Calu3 (cell line): ENCODE results near the gene HK1. TPM values are rescaled to one million over a fixed set of nuclear protein-coding genes. Genes with fewer than 3 reads are reported as not detected.

Experiments used
- BruUV-seq: library from RNA; stranded (reverse); fragments of 400-500 nt; replicated peaks from 2 replicates; lab custom pipeline; 2021; lab: Mats Ljungman, UMichigan
- CTCF ChIA-PET: fragments of 300-600 bp; sonication (Branson Sonifier 250); formaldehyde crosslinking; loops from one replicate; lab custom pipeline; 2022; ENCODE audit warnings: antibody characterized with exemption; lab: Charles Lee
- DNase-seq: peaks from one replicate; pipeline ENCODE4 v3.0.0; 2022
- H3K27ac Mint-ChIP-seq: one replicate; pipeline ENCODE4 v1.8.0; 2022; ENCODE audit warnings: mixed read lengths; ENCODE audit not compliant: unreplicated experiment
- H3K27me3 Mint-ChIP-seq: one replicate; pipeline ENCODE4 v1.8.0; 2022; ENCODE audit warnings: mixed read lengths; ENCODE audit not compliant: unreplicated experiment
- H3K36me3 Mint-ChIP-seq: one replicate; pipeline ENCODE4 v1.8.0; 2022; ENCODE audit warnings: mild to moderate bottlenecking, moderate library complexity, mixed read lengths; ENCODE audit not compliant: insufficient read depth, unreplicated experiment
- H3K4me1 Mint-ChIP-seq: one replicate; pipeline ENCODE4 v1.8.0; 2022; ENCODE audit warnings: mild to moderate bottlenecking, low read depth, mixed read lengths; ENCODE audit not compliant: unreplicated experiment
- H3K4me3 Mint-ChIP-seq: one replicate; pipeline ENCODE4 v1.8.0; 2022; ENCODE audit warnings: mild to moderate bottlenecking, low read depth, moderate library complexity, mixed read lengths; ENCODE audit not compliant: unreplicated experiment
- H3K9me3 Mint-ChIP-seq: one replicate; pipeline ENCODE4 v1.8.0; 2022; ENCODE audit warnings: low read depth, mixed read lengths; ENCODE audit not compliant: unreplicated experiment
- intact Hi-C: fragments of 100-400 bp; cut with micrococcal nuclease; formaldehyde crosslinking; loops from one replicate; pipeline ENCODE4 v1.10.0; 2022; ENCODE audit not compliant: unreplicated experiment
- total RNA-seq: library from RNA; stranded (reverse); gene quantifications from 2 replicates; pipeline ENCODE4 v1.2.3, GENCODE V29; 2022
- TF ChIP-seq, protein P1 (sequence below): fragments of 200-600 bp; IDR thresholded peaks from one replicate; pipeline ENCODE4 v1.8.0; 2022; ENCODE audit warnings: antibody characterized with exemption; ENCODE audit not compliant: unreplicated experiment

The HK1 gene
- total RNA-seq, 1 experiment from 2014 or later: 58.8 TPM

GRCh38 chr10:69418052-69418752 lies 139.9 kb downstream of the HK1 start:
- TF ChIP-seq, protein P1, sequence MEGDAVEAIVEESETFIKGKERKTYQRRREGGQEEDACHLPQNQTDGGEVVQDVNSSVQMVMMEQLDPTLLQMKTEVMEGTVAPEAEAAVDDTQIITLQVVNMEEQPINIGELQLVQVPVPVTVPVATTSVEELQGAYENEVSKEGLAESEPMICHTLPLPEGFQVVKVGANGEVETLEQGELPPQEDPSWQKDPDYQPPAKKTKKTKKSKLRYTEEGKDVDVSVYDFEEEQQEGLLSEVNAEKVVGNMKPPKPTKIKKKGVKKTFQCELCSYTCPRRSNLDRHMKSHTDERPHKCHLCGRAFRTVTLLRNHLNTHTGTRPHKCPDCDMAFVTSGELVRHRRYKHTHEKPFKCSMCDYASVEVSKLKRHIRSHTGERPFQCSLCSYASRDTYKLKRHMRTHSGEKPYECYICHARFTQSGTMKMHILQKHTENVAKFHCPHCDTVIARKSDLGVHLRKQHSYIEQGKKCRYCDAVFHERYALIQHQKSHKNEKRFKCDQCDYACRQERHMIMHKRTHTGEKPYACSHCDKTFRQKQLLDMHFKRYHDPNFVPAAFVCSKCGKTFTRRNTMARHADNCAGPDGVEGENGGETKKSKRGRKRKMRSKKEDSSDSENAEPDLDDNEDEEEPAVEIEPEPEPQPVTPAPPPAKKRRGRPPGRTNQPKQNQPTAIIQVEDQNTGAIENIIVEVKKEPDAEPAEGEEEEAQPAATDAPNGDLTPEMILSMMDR: no peak
- H3K4me3 Mint-ChIP-seq: no peak overlapping the region
- CTCF ChIA-PET: interaction anchor here (0.6 to 2.6 kb wide), 4 partner anchors 8 to 65 kb away, joined by 3 to 10 read pairs (median 4); no protein-coding TSS in a partner anchor
- H3K4me1 Mint-ChIP-seq: peaks cover 20% of the 10 kb centered on the region
- intact Hi-C loops: no loop called here
- DNase-seq: no peak
- peaks cover 3% of the 10 kb centered on the region for H3K36me3 Mint-ChIP-seq
- no TSS peak for BruUV-seq
- no peak overlapping the region for H3K27ac Mint-ChIP-seq
- no peaks in the 10 kb centered on the region for H3K9me3 Mint-ChIP-seq
- no peaks in the 10 kb centered on the region for H3K27me3 Mint-ChIP-seq

- TF ChIP-seq, protein P1: no peak
- CTCF ChIA-PET: interaction anchor here (1.8 to 2.6 kb wide), 2 partner anchors 11 to 31 kb away, joined by 5 to 10 read pairs; no protein-coding TSS in a partner anchor
- Mint-ChIP-seq H3K4me1 (peaks cover 27% of the 10 kb centered on the region), H3K9me3 (no peaks in the 10 kb centered on the region), H3K36me3 (peaks cover 3% of the 10 kb centered on the region), H3K4me3 (no peak overlapping the region), H3K27me3 (no peaks in the 10 kb centered on the region), H3K27ac (no peak overlapping the region)
- intact Hi-C loops: no loop called here
- no peak for DNase-seq
- BruUV-seq: no TSS peak
Measured at GRCh38 chr10:69419096-69419743, 140.9 kb downstream of the HK1 start.

- DNase-seq: no peak
- no peak overlapping the region for H3K4me3 Mint-ChIP-seq
- H3K9me3 Mint-ChIP-seq: no peaks in the 10 kb centered on the region
- intact Hi-C loops: no loop called here
- H3K27ac Mint-ChIP-seq: no peak overlapping the region
- TF ChIP-seq, protein P1: no peak
- no peaks in the 10 kb centered on the region for H3K27me3 Mint-ChIP-seq
- peaks cover 31% of the 10 kb centered on the region for H3K4me1 Mint-ChIP-seq
- BruUV-seq: no TSS peak
- H3K36me3 Mint-ChIP-seq: peaks cover 2% of the 10 kb centered on the region
- CTCF ChIA-PET: interaction anchor here (2.6 kb wide), 1 partner anchor 11 kb away, joined by 10 read pairs; no protein-coding TSS in a partner anchor
Measured at GRCh38 chr10:69419744-69420126, 141.4 kb downstream of the HK1 start.

DNA sequence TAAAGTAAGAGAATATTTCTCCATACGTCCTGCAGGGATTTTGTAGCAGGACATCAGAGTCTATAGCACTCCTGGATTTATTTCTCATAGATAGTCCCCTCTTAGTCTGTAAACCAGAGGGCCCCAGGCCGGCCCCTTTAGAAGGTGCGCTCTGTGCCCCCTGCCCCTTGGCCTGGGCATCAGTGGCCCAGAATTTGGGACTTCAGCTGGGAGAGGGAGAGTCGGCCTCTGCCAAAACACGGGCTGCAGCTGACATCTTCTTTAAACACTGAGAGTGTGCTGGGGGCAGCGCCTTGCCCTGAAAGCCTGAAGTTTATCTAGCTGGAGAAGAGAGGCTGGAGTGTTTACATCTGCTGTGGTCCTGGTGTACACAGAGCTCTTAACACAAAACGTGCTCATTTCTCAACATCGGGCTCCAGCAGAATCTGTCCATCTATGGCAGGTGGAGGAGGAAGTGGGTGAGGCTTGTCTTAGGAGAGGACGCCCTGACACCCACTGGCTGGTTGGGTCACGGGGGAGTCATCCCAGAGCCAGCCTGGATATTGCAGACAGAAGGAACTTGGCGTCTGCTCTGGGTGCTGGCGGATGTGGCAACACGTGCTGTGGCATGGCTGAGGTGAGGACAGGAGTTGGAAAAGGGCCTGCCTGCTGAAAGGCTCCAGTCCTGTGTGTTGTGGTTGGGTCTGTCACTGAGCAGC lies 143.5 kb downstream of the HK1 start:
- peaks cover 9% of the 10 kb centered on the region for H3K36me3 Mint-ChIP-seq
- no peaks in the 10 kb centered on the region for H3K27me3 Mint-ChIP-seq
- intact Hi-C loops: no loop called here
- DNase-seq: no peak
- no peak overlapping the region for H3K4me3 Mint-ChIP-seq
- BruUV-seq: no TSS peak
- H3K4me1 Mint-ChIP-seq: peaks cover 51% of the 10 kb centered on the region
- TF ChIP-seq, protein P1: no peak
- CTCF ChIA-PET: interaction anchor here (0.6 kb wide), 1 partner anchor 293 kb away, joined by 3 read pairs; no protein-coding TSS in a partner anchor
- H3K27ac Mint-ChIP-seq: peak overlapping the region; percentile 16
- H3K9me3 Mint-ChIP-seq: no peaks in the 10 kb centered on the region
